IMR-90 (cell line): Measurements from ENCODE around the gene PARPBP. TPM values are rescaled to one million over a fixed set of nuclear protein-coding genes. Genes with fewer than 3 reads are reported as not detected.
A peak's percentile ranks its signal among the peaks of the same experiment; 100 is the strongest.

ENCODE experiments used
- ATAC-seq: fragments of 200-7000 bp; cut with Tn5 transposase; 2 replicates; pipeline ENCODE4 v1.9.1; 2020; ENCODE audit warnings: low read depth, mild to moderate bottlenecking, moderate library complexity
- BruUV-seq: library from RNA; stranded (reverse); fragments of 400-500 nt; replicated peaks from 2 replicates; lab custom pipeline; 2021; lab: Mats Ljungman, UMichigan
- CTCF ChIA-PET: fragments of 300-600 bp; formaldehyde crosslinking; extraction: SDS; loops from one replicate; lab custom pipeline; 2021; ENCODE audit warnings: antibody characterized with exemption; lab: Yijun Ruan, JAX
- POLR2A ChIA-PET: fragments of 300-600 bp; sonication (Branson Sonifier 250); formaldehyde crosslinking; loops from one replicate; lab custom pipeline; 2022; ENCODE audit warnings: antibody characterized with exemption; ENCODE audit not compliant: unreplicated experiment; lab: Charles Lee
- DNase-seq: peaks from one replicate; pipeline ENCODE4 v3.0.0; 2013
- H2AFZ ChIP-seq: replicated peaks from 2 replicates; pipeline ENCODE3; 2013; ENCODE audit warnings: low read length, mild to moderate bottlenecking; ENCODE audit not compliant: poor library complexity
- H2AK5ac ChIP-seq: 2 replicates; pipeline ENCODE4 v1.6.1; 2013; ENCODE audit warnings: low read depth, low read length, inconsistent platforms
- H2AK9ac ChIP-seq: replicated peaks from 2 replicates; pipeline ENCODE3; 2013; ENCODE audit warnings: mild to moderate bottlenecking, low read depth, low read length, moderate library complexity; ENCODE audit not compliant: poor library complexity
- H2BK120ac ChIP-seq: 2 replicates; pipeline ENCODE4 v1.6.1; 2013; ENCODE audit warnings: low read depth, low read length, inconsistent platforms
- H2BK15ac ChIP-seq: 3 replicates; pipeline ENCODE4 v1.6.1; 2013; ENCODE audit warnings: low read depth, low read length, inconsistent platforms
- H2BK20ac ChIP-seq: 2 replicates; pipeline ENCODE4 v1.6.1; 2013; ENCODE audit warnings: low read depth, mild to moderate bottlenecking, inconsistent platforms, low read length, moderate library complexity
- H2BK5ac ChIP-seq: 2 replicates; pipeline ENCODE4 v1.6.1; 2013; ENCODE audit warnings: mild to moderate bottlenecking, low read depth, low read length, inconsistent platforms; ENCODE audit not compliant: poor library complexity, severe bottlenecking
- H3K14ac ChIP-seq: replicated peaks from 2 replicates; pipeline ENCODE4 v1.6.1; 2013; ENCODE audit warnings: low read depth, low read length, inconsistent platforms
- H3K18ac ChIP-seq: 2 replicates; pipeline ENCODE4 v1.6.1; 2013; ENCODE audit warnings: low read depth, low read length, control low read depth
- H3K23ac ChIP-seq: 2 replicates; pipeline ENCODE4 v1.6.1; 2013; ENCODE audit warnings: low read depth, low read length, inconsistent platforms
- H3K27ac ChIP-seq: 2 replicates; pipeline ENCODE4 v1.5.1; 2013; ENCODE audit warnings: mild to moderate bottlenecking, control low read depth, low read length; ENCODE audit not compliant: insufficient read depth
- H3K27me3 ChIP-seq: 2 replicates; pipeline ENCODE4 v1.6.1; 2013; ENCODE audit warnings: low read length; ENCODE audit not compliant: control insufficient read depth, insufficient read depth
- H3K36me3 ChIP-seq: 2 replicates; pipeline ENCODE4 v1.6.1; 2013; ENCODE audit warnings: low read length, mixed read lengths; ENCODE audit not compliant: control insufficient read depth, insufficient read depth
- H3K4ac ChIP-seq: 2 replicates; pipeline ENCODE4 v1.6.1; 2013; ENCODE audit warnings: low read depth, low read length, inconsistent platforms
- H3K4me1 ChIP-seq: 2 replicates; pipeline ENCODE4 v1.6.1; 2013; ENCODE audit warnings: low read length, mixed read lengths; ENCODE audit not compliant: control insufficient read depth, insufficient read depth
- H3K4me2 ChIP-seq: 2 replicates; pipeline ENCODE4 v1.6.1; 2013; ENCODE audit warnings: low read depth, mild to moderate bottlenecking, control low read depth, low read length, moderate library complexity
- H3K4me3 ChIP-seq: 2 replicates; pipeline ENCODE4 v1.5.1; 2013; ENCODE audit warnings: low read depth, mild to moderate bottlenecking, control low read depth, low read length, moderate library complexity; ENCODE audit not compliant: insufficient read depth
- H3K56ac ChIP-seq: 2 replicates; pipeline ENCODE4 v1.6.1; 2013; ENCODE audit warnings: low read length, inconsistent platforms; ENCODE audit not compliant: insufficient read depth; ENCODE audit errors: extremely low read depth
- H3K79me1 ChIP-seq, 2 experiments: 2 replicates each; pipeline ENCODE4 v1.6.1; 2013; ENCODE audit warnings: low read length in 2 of 2, inconsistent platforms in 1 of 2, low read depth in 1 of 2
- H3K9ac ChIP-seq: 2 replicates; pipeline ENCODE4 v1.6.1; 2013; ENCODE audit warnings: low read depth, low read length, control low read depth
- H3K9me1 ChIP-seq: 2 replicates; pipeline ENCODE4 v1.6.1; 2013; ENCODE audit warnings: low read length, inconsistent platforms; ENCODE audit not compliant: insufficient read depth
- H3K9me3 ChIP-seq: 2 replicates; pipeline ENCODE4 v1.6.1; 2013; ENCODE audit warnings: low read length; ENCODE audit not compliant: control insufficient read depth, insufficient read depth
- H4K20me1 ChIP-seq: 2 replicates; pipeline ENCODE4 v1.6.1; 2013; ENCODE audit warnings: low read length, inconsistent platforms; ENCODE audit not compliant: insufficient read depth
- H4K5ac ChIP-seq: 2 replicates; pipeline ENCODE4 v1.6.1; 2013; ENCODE audit warnings: mild to moderate bottlenecking, low read depth, low read length, control low read depth
- H4K8ac ChIP-seq, 2 experiments: 2 replicates each; pipeline ENCODE4 v1.6.1; 2013; ENCODE audit warnings: low read depth in 2 of 2, low read length in 2 of 2, control low read depth in 1 of 2, inconsistent platforms in 1 of 2
- H4K91ac ChIP-seq: 2 replicates; pipeline ENCODE4 v1.6.1; 2013; ENCODE audit warnings: low read depth, low read length, inconsistent platforms; ENCODE audit not compliant: insufficient read depth
- CEBPB ChIP-seq: IDR thresholded peaks from 2 replicates; pipeline ENCODE4 v1.6.1; 2012; ENCODE audit warnings: low read depth, low read length, improper control_type of control experiment
- CTCF ChIP-seq: conservative IDR thresholded peaks from 2 replicates; pipeline ENCODE4 v1.5.1; 2012; ENCODE audit warnings: mild to moderate bottlenecking, low read depth, low read length, improper control_type of control experiment
- MAFK ChIP-seq: IDR thresholded peaks from 2 replicates; pipeline ENCODE4 v1.6.1; 2012; ENCODE audit warnings: low read depth, low read length, improper control_type of control experiment
- dilution Hi-C: fragments of 300-500 bp; cut with HindIII; formaldehyde crosslinking; loops from one replicate; pipeline ENCODE4 v1.14.3; 2018; ENCODE audit warnings: low sequenced_read_pairs; ENCODE audit not compliant: unreplicated experiment
- in situ Hi-C: fragments of 300-500 bp; cut with MboI; formaldehyde crosslinking; loops from 3 replicates; pipeline ENCODE4 v1.14.3; 2019; ENCODE audit warnings: low sequenced_read_pairs, inconsistent platforms, mixed read lengths
- intact Hi-C: fragments of 100-400 bp; cut with micrococcal nuclease; formaldehyde crosslinking; loops from 2 replicates; pipeline ENCODE4 v1.10.0; 2022
- polyA plus RNA-seq, 3 experiments: library from polyadenylated mRNA; depleted of rRNA; stranded (reverse); fragments of >200 nt; gene quantifications; 2 replicates each; pipeline ENCODE4 v1.2.3, GENCODE V29; 2012; ENCODE audit warnings: low replicate concordance in 1 of 3
- total RNA-seq: library from RNA; depleted of rRNA; stranded (reverse); fragments of >200 nt; gene quantifications from 2 replicates; pipeline ENCODE4 v1.2.3, GENCODE V29; 2012

Gene PARPBP
- total and polyA plus RNA-seq, 2 of the 4 experiments (the other 2 are of a cell fraction) = 4.8 to 7.2 TPM

- BruUV-seq = no TSS peak
- H3K9me3 ChIP-seq = no peaks in the 10 kb centered on the region
- no peak overlapping the region for H2AK9ac ChIP-seq
- peaks cover 2% of the 10 kb centered on the region for H3K4me1 ChIP-seq
- no peak overlapping the region for H2AK5ac ChIP-seq
- ChIA-PET POLR2A (no interaction called here), CTCF (no interaction called here)
- intact Hi-C loops = no loop called here
- in situ Hi-C loops = no loop called here
- H3K36me3 ChIP-seq = no peaks in the 10 kb centered on the region
- dilution Hi-C loops = no loop called here
- H3K4me2 ChIP-seq = no peak overlapping the region
- 0 out of 2 replicates have a peak, but pooled peaks cover 2% of the 10 kb centered on the region for H3K9me1 ChIP-seq
- H3K79me1 ChIP-seq = no peaks in the 10 kb centered on the region
- no peak overlapping the region for H3K4me3 ChIP-seq
- DNase-seq (no peak), ATAC-seq (no peak)
- no peak overlapping the region for H2BK5ac ChIP-seq
- no peak overlapping the region for H4K8ac ChIP-seq
- H4K20me1 ChIP-seq = no peaks in the 10 kb centered on the region
- no peak overlapping the region for H3K18ac ChIP-seq
- no peak overlapping the region for H3K23ac ChIP-seq
- H2BK15ac ChIP-seq = no peak overlapping the region
- no peak overlapping the region for H3K56ac ChIP-seq
- H3K27ac ChIP-seq = no peak overlapping the region
- no peak overlapping the region for H3K4ac ChIP-seq
- H3K9ac ChIP-seq = no peak overlapping the region
- no peak overlapping the region for H2BK120ac ChIP-seq
- no peaks in the 10 kb centered on the region for H3K27me3 ChIP-seq
- TF ChIP-seq MAFK (no peak), CTCF (no peak), CEBPB (0 out of 2 replicates have a peak, but pooled peaks have one; percentile 20)
- H2BK20ac ChIP-seq = no peak overlapping the region
- no peak overlapping the region for H3K14ac ChIP-seq
- H4K91ac ChIP-seq = no peak overlapping the region
- H2AFZ ChIP-seq = no peak overlapping the region
- no peak overlapping the region for H4K5ac ChIP-seq
Measured at GRCh38 chr12:102220736-102221135, 100.8 kb downstream of the PARPBP start.
